Fibroblast of peridontal ligament (primary cell): ENCODE results near the gene NRAP.

Experiments used
- DNase-seq: peaks from one replicate; pipeline ENCODE4 v3.0.0-alpha.2; 2010; ENCODE audit errors: extremely low read depth

Gene NRAP

GRCh38 chr10:113663908-113664307 is at the start of gene NRAP:
Gene NRAP (minus strand): TSS chr10:113664041. CDS start chr10:113663882, 159 bp downstream.
- no peak for DNase-seq

- no peak for DNase-seq
Measured at GRCh38 chr10:113713640-113713982, 49.8 kb upstream of the NRAP start.

GRCh38 chr10:113712755-113713639 is 49.2 kb upstream of the NRAP start:
- DNase-seq = no peak

GRCh38 chr10:113712024-113712423 is 48.2 kb upstream of the NRAP start:
- DNase-seq = no peak

- DNase-seq = no peak
Measured at GRCh38 chr10:113711142-113711541, 47.3 kb upstream of the NRAP start.

GRCh38 chr10:113709221-113709838 is 45.5 kb upstream of the NRAP start:
- peak; percentile 86 for DNase-seq

GRCh38 chr10:113708640-113709039 is 44.8 kb upstream of the NRAP start:
- DNase-seq = no peak

- no peak for DNase-seq
Measured at GRCh38 chr10:113706623-113707022, 42.8 kb upstream of the NRAP start.

- DNase-seq = no peak
Measured at GRCh38 chr10:113705344-113705652, 41.5 kb upstream of the NRAP start.

- DNase-seq = peak; percentile 71
Measured at GRCh38 chr10:113704637-113705343, 40.9 kb upstream of the NRAP start.

GRCh38 chr10:113697595-113697994 is 33.8 kb upstream of the NRAP start:
- no peak for DNase-seq

GRCh38 chr10:113695691-113696090 is 31.9 kb upstream of the NRAP start:
- DNase-seq = no peak

GRCh38 chr10:113693348-113693747 is 29.5 kb upstream of the NRAP start:
- DNase-seq = no peak

- no peak for DNase-seq
Measured at GRCh38 chr10:113692271-113692670, 28.4 kb upstream of the NRAP start.

GRCh38 chr10:113691381-113691780 is 27.5 kb upstream of the NRAP start:
- no peak for DNase-seq

- DNase-seq = no peak
Measured at GRCh38 chr10:113690749-113691148, 26.9 kb upstream of the NRAP start.

- no peak for DNase-seq
Measured at GRCh38 chr10:113689574-113689973, 25.7 kb upstream of the NRAP start.

GRCh38 chr10:113689057-113689456 is 25.2 kb upstream of the NRAP start:
- no peak for DNase-seq

- no peak for DNase-seq
Measured at GRCh38 chr10:113687037-113687436, 23.2 kb upstream of the NRAP start.

GRCh38 chr10:113686028-113686427 is 22.2 kb upstream of the NRAP start:
- no peak for DNase-seq

GRCh38 chr10:113683300-113683699 is 19.5 kb upstream of the NRAP start:
- no peak for DNase-seq

- DNase-seq = no peak
Measured at GRCh38 chr10:113681533-113682470, 18.0 kb upstream of the NRAP start.
